Kidney capillary endothelial cell (primary cell): Measurements from ENCODE around the gene RIPOR3.
A peak's percentile ranks its signal among the peaks of the same experiment; 100 is the strongest.

Experiments used
- DNase-seq: peaks from one replicate; pipeline ENCODE4 v3.0.0-alpha.2; 2018; ENCODE audit warnings: low spot score

RIPOR3 gene

DNA sequence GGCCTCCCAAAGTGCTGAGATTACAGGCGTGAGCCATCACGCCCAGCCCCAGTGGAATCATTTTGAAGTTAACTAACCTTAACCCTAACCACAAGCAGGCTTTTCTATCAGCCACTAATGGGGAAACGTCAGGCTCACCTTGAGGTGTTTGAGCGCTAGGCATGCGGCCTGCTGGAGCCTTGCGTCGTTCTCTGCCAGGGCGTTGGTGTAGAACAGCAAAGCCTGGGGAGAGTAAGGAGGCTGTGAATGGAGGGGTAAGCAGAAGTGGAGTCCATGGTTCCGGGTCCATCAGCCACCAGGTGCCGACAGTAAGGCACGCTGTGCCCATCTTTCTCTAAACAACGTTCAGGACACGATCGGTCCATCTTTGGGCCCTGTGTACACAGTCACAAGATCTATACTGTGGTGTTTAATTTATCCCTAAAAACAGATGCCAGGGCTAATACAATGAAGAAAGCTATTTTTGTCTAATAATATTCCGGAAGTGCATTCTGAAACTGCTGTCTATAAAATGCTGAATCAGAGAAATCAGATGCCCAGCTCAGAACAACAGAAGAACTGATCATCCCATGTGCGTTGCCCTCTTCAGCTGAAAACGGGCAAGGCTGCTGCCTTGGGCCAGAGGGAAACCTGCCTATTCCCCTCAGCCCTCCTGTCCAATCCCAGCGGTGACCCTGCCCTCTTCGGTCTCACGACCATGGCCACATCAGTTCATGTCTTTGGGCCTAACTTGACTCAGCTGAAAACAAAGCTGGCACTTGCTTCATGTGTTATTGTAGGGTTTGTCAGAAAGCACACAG, 101.6 kb downstream of the RIPOR3 start:
- DNase-seq = no peak

- DNase-seq = peak; percentile 47
These were observed 103.2 kb downstream of the RIPOR3 start for GRCh38 chr20:50588034-50588736.

DNA sequence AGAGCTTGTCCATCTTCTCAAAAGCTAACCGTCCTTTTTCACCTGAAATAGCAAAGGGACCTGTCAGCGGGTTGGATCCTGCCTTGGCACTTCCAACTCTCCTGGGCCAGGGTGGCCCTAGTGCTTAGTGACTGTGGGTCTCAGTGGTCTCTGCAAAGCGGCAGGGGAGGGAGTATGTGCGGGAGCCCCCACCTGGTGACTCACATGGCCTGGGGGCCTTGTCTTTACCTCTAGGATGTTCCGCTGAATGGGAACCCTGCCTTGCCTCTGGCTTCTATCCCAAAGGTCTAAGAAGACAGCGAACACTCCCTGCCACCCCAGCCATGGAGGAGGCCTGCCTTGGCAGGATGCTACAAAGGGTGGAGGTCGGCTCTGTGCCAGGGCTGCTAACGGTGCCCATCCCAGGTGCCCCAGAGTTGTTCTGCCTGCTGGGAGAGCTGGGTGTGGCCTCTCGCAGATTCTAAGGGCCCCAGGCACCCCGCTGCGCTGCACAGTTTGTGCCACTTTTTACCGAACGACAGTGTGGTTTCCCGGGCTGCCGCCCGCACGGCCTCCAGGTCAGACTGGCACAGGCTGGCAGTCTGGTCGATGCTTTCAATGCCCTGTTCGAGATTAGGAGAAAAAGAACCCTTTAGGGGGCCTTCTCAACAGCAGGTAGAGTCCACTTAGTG, 103.9 kb downstream of the RIPOR3 start:
- no peak for DNase-seq

DNA sequence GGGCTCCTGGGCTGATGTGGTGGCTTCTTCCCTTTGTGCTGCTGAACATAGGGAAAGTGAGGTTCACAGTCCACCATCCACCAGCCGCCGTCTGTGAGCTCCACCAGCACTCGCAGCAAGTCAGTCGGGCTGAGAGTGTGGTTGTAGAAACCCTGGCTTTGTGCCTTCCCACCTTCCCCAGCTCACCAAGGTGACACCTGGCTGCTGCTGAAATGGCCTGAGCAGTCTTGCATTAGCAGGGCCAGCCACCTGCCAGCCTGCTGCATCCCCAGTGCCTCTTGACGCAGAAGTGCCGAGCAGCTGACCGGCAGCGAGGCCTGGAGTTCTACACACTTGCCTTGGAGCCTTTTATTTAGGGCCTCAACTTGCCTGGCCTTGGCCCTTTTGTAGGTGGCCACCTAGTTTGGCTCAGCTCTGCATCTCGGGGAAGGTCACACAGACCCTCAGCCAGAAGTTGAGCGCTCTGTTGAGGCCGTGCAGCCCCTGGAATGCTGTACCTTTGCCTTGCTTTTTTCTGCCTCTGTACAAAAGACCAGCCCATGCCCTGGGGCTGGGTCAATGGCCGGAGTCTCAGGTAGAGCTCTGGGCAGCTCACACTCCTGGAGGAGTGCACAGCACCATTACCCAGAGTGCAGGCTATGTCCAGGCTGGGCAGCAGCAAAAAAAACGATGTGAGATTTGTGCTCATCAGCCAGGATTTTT, 104.7 kb downstream of the RIPOR3 start:
- DNase-seq = no peak

GRCh38 chr20:50585678-50586077, 105.7 kb downstream of the RIPOR3 start:
- no peak for DNase-seq

DNA sequence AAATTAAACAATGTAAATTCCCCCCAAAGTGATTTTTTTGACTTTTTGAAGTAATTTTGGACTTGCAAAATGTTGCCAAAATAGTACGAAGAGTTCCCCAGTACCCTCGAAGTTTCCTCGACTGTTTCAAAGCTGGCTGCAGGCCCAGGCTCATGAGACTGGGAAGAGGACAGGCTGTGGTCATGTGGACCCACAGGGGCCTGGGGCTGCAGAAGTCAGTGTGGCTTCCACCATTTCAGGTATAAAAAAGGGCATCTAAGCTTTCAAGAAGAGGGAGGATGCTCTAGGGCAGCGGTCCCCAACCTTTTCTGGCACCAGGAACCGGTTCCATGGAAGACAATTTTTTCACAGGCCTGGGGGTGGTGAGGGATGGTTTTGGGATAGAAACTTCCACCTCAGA, 106.1 kb downstream of the RIPOR3 start:
- DNase-seq = no peak

- DNase-seq = no peak
These were observed 106.7 kb downstream of the RIPOR3 start for GRCh38 chr20:50584687-50585086.

- DNase-seq = no peak
These were observed 107.7 kb downstream of the RIPOR3 start for GRCh38 chr20:50583442-50584150.

DNA sequence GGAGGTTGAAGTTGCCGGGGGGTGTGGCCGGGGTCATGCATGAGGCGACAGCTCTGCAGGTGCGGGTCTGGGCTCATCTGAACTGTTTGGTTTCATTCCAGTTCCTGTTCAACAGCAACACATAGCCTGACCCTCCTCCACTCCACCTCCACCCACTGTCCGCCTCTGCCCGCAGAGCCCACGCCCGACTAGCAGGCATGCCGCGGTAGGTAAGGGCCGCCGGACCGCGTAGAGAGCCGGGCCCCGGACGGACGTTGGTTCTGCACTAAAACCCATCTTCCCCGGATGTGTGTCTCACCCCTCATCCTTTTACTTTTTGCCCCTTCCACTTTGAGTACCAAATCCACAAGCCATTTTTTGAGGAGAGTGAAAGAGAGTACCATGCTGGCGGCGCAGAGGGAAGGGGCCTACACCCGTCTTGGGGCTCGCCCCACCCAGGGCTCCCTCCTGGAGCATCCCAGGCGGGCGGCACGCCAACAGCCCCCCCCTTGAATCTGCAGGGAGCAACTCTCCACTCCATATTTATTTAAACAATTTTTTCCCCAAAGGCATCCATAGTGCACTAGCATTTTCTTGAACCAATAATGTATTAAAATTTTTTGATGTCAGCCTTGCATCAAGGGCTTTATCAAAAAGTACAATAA, 108.6 kb downstream of the RIPOR3 start:
- no peak for DNase-seq

DNA sequence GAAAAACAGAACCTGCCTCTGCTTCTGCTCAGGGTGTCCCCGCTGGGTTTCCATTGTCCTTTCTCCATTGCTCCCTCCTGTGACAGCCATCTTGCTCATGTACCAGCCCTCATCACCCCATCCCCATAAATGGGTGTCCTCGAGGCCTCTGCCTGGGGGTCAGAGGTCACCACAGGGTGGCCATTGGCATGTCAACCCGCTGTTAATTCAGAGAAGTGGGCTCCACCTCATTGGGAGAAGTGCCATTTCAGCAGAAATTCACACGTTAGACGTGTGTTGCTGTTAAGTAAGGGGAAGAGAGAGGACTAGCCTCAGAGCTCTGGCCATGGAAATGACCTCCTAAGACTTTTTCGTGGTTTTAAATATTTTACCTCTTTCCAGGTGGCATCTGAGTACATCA, 109.2 kb downstream of the RIPOR3 start:
- no peak for DNase-seq

- no peak for DNase-seq
These were observed 110.3 kb downstream of the RIPOR3 start for GRCh38 chr20:50580842-50581544.

- DNase-seq = peak; percentile 66
These were observed 111.2 kb downstream of the RIPOR3 start for GRCh38 chr20:50580016-50580747.

GRCh38 chr20:50579511-50579910, 111.8 kb downstream of the RIPOR3 start:
- no peak for DNase-seq

GRCh38 chr20:50578778-50579165, 112.6 kb downstream of the RIPOR3 start:
- DNase-seq = no peak

DNA sequence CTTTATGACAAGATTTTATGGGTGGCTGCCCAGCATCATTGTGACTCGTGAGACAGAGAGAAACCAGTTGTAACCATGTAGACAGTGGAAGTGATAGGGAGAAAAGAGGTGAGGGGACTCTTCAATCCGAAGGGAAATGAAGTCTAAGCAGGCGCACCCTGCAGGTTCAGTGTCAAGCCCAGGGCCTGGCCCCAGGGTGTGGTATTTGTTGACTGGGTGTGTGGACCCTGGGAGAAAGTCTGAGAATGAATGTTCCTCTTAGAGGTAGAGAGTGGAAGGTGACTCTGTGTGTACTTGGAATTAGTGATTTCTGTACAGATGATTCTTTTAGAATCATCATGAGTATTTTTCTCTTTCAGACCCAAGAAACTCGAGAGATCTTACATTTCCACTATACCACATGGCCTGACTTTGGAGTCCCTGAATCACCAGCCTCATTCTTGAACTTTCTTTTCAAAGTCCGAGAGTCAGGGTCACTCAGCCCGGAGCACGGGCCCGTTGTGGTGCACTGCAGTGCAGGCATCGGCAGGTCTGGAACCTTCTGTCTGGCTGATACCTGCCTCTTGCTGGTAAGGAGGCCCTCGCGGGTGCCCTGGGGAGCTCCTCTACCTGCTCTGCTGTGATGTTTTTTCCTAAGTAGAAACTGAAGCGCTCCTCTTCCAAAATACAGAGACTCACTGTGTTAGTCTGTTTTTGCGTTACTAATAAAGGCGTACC, 113.1 kb downstream of the RIPOR3 start:
- no peak for DNase-seq

DNA sequence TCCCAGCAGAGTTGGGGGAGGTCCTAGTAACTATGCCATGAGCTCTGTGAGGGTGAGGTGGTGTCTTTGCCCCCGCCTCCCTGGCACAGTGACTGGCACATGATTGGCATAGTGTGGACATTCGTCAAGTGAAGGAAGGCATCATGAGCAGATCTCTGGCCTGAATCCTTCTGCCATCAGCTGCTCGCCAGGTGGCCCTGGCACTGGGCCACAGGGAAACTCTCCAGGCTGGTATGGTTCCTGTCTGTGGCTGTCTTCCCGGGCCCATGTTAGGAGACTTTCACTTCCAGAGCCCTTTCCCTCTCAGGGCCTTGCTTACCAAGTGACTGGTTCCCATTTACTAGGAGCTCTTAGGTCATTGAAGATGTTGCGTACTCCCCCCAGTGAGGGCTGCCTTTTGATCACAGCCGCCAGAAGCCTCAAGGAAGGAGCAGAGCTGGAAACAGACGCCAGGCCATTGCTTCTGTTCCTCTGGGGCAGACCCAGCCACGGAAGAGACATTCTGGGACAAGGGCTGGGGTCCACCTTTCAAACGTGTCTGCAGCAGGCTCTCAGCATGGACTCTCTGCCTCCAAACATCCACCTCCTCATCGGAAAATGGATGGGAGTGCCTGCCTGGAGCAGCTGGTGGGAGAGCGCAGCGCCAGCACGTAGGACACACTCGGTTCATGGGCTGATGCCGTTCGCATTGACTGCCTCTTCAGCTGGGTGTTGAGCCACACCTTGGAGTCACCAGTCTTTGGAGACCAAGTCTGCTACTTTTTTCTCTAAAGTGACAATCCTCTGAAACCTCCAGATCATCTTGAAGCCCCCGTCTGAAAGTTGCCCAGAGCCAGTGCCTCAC, 113.9 kb downstream of the RIPOR3 start:
- no peak for DNase-seq

DNA sequence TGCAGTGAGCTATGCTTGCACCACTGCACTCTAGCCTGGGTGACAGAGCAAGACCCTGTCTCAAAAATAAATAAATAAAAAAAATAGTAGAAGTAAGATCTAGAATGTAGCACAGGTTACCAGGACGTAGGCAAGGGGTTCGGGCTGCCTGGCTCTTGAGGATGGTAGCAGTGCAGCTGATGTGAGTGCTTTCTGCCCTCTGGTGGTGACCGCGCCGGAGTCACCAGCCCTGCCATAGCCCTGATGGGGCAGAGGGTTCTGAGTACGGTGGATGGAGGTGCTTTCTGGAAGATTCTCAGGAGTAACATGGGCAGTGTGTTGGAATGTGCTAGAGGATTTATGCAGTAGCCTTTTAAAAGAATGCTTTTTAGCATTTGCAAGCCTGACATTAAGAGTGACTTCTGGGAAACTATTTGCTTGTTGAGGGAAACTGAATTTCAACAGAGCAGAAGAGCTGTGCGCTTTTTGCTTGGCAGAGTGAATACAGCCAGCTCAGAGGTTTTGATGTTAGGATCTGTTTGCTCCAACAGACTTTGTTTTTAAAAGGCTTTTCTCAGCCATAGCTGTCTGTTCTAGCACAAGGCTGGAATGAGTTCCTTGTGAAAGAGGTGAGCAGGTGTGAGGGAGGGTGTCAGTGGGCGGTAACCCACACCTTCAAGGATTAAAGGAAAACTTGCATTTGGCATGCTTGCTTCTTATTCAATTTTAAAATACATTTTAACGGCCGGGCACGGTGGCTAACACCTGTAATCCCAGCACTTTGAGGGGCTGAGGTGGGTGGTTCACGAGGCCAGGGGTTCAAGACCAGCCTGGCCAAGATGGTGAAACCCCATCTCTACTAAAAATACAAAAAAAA, 115.2 kb downstream of the RIPOR3 start:
- DNase-seq = peak; percentile 47
